SK-N-SH (cell line): Measurements from ENCODE around the gene EVI5. TPM values are rescaled to one million over a fixed set of nuclear protein-coding genes. Genes with fewer than 3 reads are reported as not detected.
A peak's percentile ranks its signal among the peaks of the same experiment; 100 is the strongest.

Experiments used
- CTCF ChIA-PET: fragments of 300-600, 350-600 bp; formaldehyde crosslinking; extraction: SDS; loops from one replicate; lab custom pipeline; 2021; lab: Yijun Ruan, JAX
- POLR2A ChIA-PET: fragments of 350-600 bp; sonication (Branson Sonifier 250); formaldehyde crosslinking; extraction: SDS; loops from one replicate; lab custom pipeline; 2020; ENCODE audit warnings: antibody characterized with exemption, inconsistent platforms; lab: Yijun Ruan, JAX
- DNase-seq: peaks from one replicate; pipeline ENCODE4 v3.0.0; 2012
- H2AFZ ChIP-seq: fragments of 200-600 bp; sonication (generic); 2 replicates; pipeline ENCODE4 v1.8.1; 2016; ENCODE audit warnings: antibody characterized with exemption, mild to moderate bottlenecking, low read depth
- H3F3A ChIP-seq: fragments of 200-600 bp; sonication (generic); replicated peaks from 2 replicates; pipeline ENCODE3; 2016; ENCODE audit warnings: antibody characterized with exemption, mild to moderate bottlenecking; ENCODE audit not compliant: insufficient read depth
- H3K27ac ChIP-seq, 2 experiments: fragments of 200-500 bp in 1 of 2; fragments of 200-600 bp in 1 of 2; sonication (Bioruptor generic) in 1 of 2; sonication (generic), shearing (Covaris generic) in 1 of 2; 2 replicates each; pipeline versions ENCODE4 v1.5.1 to v1.6.1; 2014 to 2016; ENCODE audit warnings: low read depth in 2 of 2, inconsistent platforms in 1 of 2, low read length in 1 of 2, mild to moderate bottlenecking in 1 of 2, mixed read lengths in 1 of 2
- H3K27me3 ChIP-seq: fragments of 200-600 bp; sonication (generic), shearing (Covaris generic); 2 replicates; pipeline ENCODE4 v1.6.1; 2016; ENCODE audit warnings: mixed run types; ENCODE audit not compliant: insufficient read depth
- H3K36me3 ChIP-seq, 2 experiments: fragments of 200-500 bp in 1 of 2; fragments of 200-600 bp in 1 of 2; sonication (Bioruptor generic) in 1 of 2; sonication (generic) in 1 of 2; replicated peaks in 1 of 2; 2 replicates each; pipeline versions ENCODE3 to v1.5.1; 2014 to 2016; ENCODE audit warnings: low read length in 1 of 2, mild to moderate bottlenecking in 1 of 2; ENCODE audit not compliant: insufficient read depth in 2 of 2, control insufficient read depth in 1 of 2
- H3K4me1 ChIP-seq, 2 experiments: fragments of 200-500 bp in 1 of 2; fragments of 200-600 bp in 1 of 2; sonication (Bioruptor generic) in 1 of 2; sonication (generic), shearing (Covaris generic) in 1 of 2; 2 replicates each; pipeline versions ENCODE4 v1.5.1 to v1.6.1; 2014 to 2016; ENCODE audit warnings: low read depth in 1 of 2, low read length in 1 of 2, mixed run types in 1 of 2; ENCODE audit not compliant: insufficient read depth in 2 of 2, control insufficient read depth in 1 of 2
- H3K4me2 ChIP-seq: fragments of 200-600 bp; sonication (generic), shearing (Covaris generic); 2 replicates; pipeline ENCODE4 v1.6.1; 2017; ENCODE audit warnings: mixed run types
- H3K4me3 ChIP-seq, 2 experiments: fragments of 200-500 bp in 1 of 2; fragments of 200-600 bp in 1 of 2; sonication (Bioruptor generic) in 1 of 2; sonication (generic), shearing (Covaris generic) in 1 of 2; 2 replicates each; pipeline versions ENCODE4 v1.5.1 to v1.8.1; 2014 to 2016; ENCODE audit warnings: low read depth in 2 of 2, inconsistent platforms in 1 of 2, low read length in 1 of 2, mild to moderate bottlenecking in 1 of 2, mixed read lengths in 1 of 2, moderate library complexity in 1 of 2
- H3K79me2 ChIP-seq: fragments of 200-600 bp; sonication (generic); 2 replicates; pipeline ENCODE4 v1.8.1; 2017; ENCODE audit warnings: mild to moderate bottlenecking; ENCODE audit not compliant: insufficient read depth
- H3K9ac ChIP-seq: fragments of 200-600 bp; sonication (generic); 2 replicates; pipeline ENCODE4 v1.6.1; 2017; ENCODE audit warnings: mixed run types
- H3K9me2 ChIP-seq: fragments of 200-600 bp; sonication (generic); 2 replicates; pipeline ENCODE4 v1.6.1; 2017; ENCODE audit warnings: mixed run types
- H3K9me3 ChIP-seq: fragments of 200-600 bp; sonication (generic); 2 replicates; pipeline ENCODE4 v1.6.1; 2017; ENCODE audit warnings: mixed run types, mild to moderate bottlenecking, moderate library complexity
- H4K20me1 ChIP-seq: fragments of 200-600 bp; sonication (generic); 2 replicates; pipeline ENCODE4 v1.6.1; 2017; ENCODE audit warnings: mild to moderate bottlenecking, mixed run types; ENCODE audit not compliant: insufficient read depth
- EZH2phosphoT487 ChIP-seq: fragments of 200-600 bp; sonication (generic); IDR thresholded peaks from 2 replicates; pipeline ENCODE4 v1.6.1; 2017; ENCODE audit warnings: low read depth, mixed run types, mild to moderate bottlenecking, antibody characterized with exemption, moderate library complexity, borderline replicate concordance
- FOSL2 ChIP-seq: IDR thresholded peaks from 2 replicates; pipeline ENCODE4 v1.4.0; 2012; ENCODE audit warnings: low read depth, mild to moderate bottlenecking, moderate library complexity, borderline replicate concordance
- FOXM1 ChIP-seq: IDR thresholded peaks from 2 replicates; pipeline ENCODE4 v1.4.0; 2012; ENCODE audit warnings: low read depth, mild to moderate bottlenecking
- GABPA ChIP-seq: IDR thresholded peaks from 2 replicates; pipeline ENCODE4 v1.4.0; 2012; ENCODE audit warnings: low read depth, mild to moderate bottlenecking
- JUND ChIP-seq: IDR thresholded peaks from 2 replicates; pipeline ENCODE4 v1.4.0; 2012
- REST ChIP-seq: IDR thresholded peaks from 2 replicates; pipeline ENCODE4 v1.6.1; 2012; ENCODE audit warnings: mild to moderate bottlenecking, low read depth, low read length, moderate library complexity
- RFX5 ChIP-seq: IDR thresholded peaks from 2 replicates; pipeline ENCODE4 v1.6.1; 2012; ENCODE audit warnings: mild to moderate bottlenecking, improper control_type of control experiment, low read length
- SIN3A ChIP-seq: IDR thresholded peaks from 2 replicates; pipeline ENCODE4 v1.6.1; 2012; ENCODE audit warnings: low read depth, mild to moderate bottlenecking, low read length, moderate library complexity, borderline replicate concordance
- TAF1 ChIP-seq: IDR thresholded peaks from 2 replicates; pipeline ENCODE4 v1.6.1; 2012; ENCODE audit warnings: low read depth, mild to moderate bottlenecking, low read length, moderate library complexity, borderline replicate concordance
- WGBS: methylation state at CpG from one replicate; pipeline ENCODE4 v1.1.6; 2017; ENCODE audit warnings: low lambda C conversion rate; 5-methylcytosine and 5-hydroxymethylcytosine counted together
- polyA plus RNA-seq, 3 experiments: library from polyadenylated mRNA; depleted of rRNA; stranded (reverse); fragments of >200 nt; gene quantifications; 2 replicates each; pipeline ENCODE4 v1.2.3, GENCODE V29; 2012

Gene EVI5
- polyA plus RNA-seq, 1 of the 3 experiments (the other 2 are of a cell fraction): 5.7 TPM

GRCh38 chr1:92804721-92805201 lies 19.9 kb upstream of the EVI5 start:
- Histone ChIP-seq H3K27me3 (no peaks in the 10 kb centered on the region), H3K79me2 (no peaks in the 10 kb centered on the region), H3K4me2 (peak overlapping the region; percentile 27; the same call in 1 of the 2 replicates), H3K36me3 (no peaks in the 10 kb centered on the region), H3K9me3 (no peaks in the 10 kb centered on the region), H3K9ac (no peak overlapping the region), H2AFZ (no peak overlapping the region), H3F3A (peaks cover 3% of the 10 kb centered on the region), H3K9me2 (no peaks in the 10 kb centered on the region), H3K4me1 (peaks cover 0 to 5% of the 10 kb centered on the region in 2 experiments; a peak in 1 of 4 replicates), H4K20me1 (no peaks in the 10 kb centered on the region), H3K27ac (peak overlapping the region in 1 of 2 experiments; percentile 17; a peak in 1 of 4 replicates), H3K4me3 (no peak overlapping the region)
- no peak for DNase-seq
- ChIA-PET CTCF (interaction anchor here (1.3 to 1.5 kb wide), 2 partner anchors 11 to 14 kb away, joined by 4 read pairs; no protein-coding TSS in a partner anchor), POLR2A (no interaction called here)
- WGBS: 53% methylated on average over 7 of the region's 7 CpGs
- TF ChIP-seq FOSL2 (peak; percentile 18; the same call in 1 of the 2 replicates), JUND (peak; percentile 31; the same call in 1 of the 2 replicates), RFX5 (peak; percentile 96), FOXM1 (no peak)

GRCh38 chr1:92803140-92803887 lies 18.4 kb upstream of the EVI5 start:
- TF ChIP-seq TAF1: no peak
- no peak for TF ChIP-seq EZH2phosphoT487
- no peak for TF ChIP-seq SIN3A
- no peak for TF ChIP-seq REST
- no peak for TF ChIP-seq FOXM1
- TF ChIP-seq GABPA: no peak
- no peak for TF ChIP-seq RFX5
- WGBS: 96% methylated on average over 7 of the region's 7 CpGs
- peaks cover 3% of the 10 kb centered on the region for H3F3A ChIP-seq
- H3K36me3 ChIP-seq: no peaks in the 10 kb centered on the region
- H3K79me2 ChIP-seq: no peaks in the 10 kb centered on the region
- H3K4me3 ChIP-seq: no peak overlapping the region
- H3K4me1 ChIP-seq: peaks cover 0 to 5% of the 10 kb centered on the region in 2 experiments; a peak in 1 of 4 replicates
- H3K9me3 ChIP-seq: no peaks in the 10 kb centered on the region
- POLR2A ChIA-PET: no interaction called here
- H3K9me2 ChIP-seq: no peaks in the 10 kb centered on the region
- no peak overlapping the region for H3K4me2 ChIP-seq
- CTCF ChIA-PET: interaction anchor here (0.9 to 1.5 kb wide), 3 partner anchors 13 to 30 kb away, joined by 3 to 4 read pairs (median 4); no protein-coding TSS in a partner anchor
- DNase-seq: no peak
- no peaks in the 10 kb centered on the region for H4K20me1 ChIP-seq
- no peak overlapping the region for H3K27ac ChIP-seq
- H3K9ac ChIP-seq: no peak overlapping the region
- H2AFZ ChIP-seq: no peak overlapping the region
- H3K27me3 ChIP-seq: no peaks in the 10 kb centered on the region
